SK-MEL-5 (cell line): ENCODE measurements around the gene ZNF620. TPM values are rescaled to one million over a fixed set of nuclear protein-coding genes. Genes with fewer than 3 reads are reported as not detected.
"Not testable (repeated sequence)": the region's sequence is repeated elsewhere in the genome, so short reads cannot be mapped to it uniquely, and the experiment has no call there.

Experiments
- DNase-seq: peaks from one replicate; pipeline ENCODE4 v3.0.0-alpha.2; 2016; ENCODE audit warnings: low read depth, low spot score
- in situ Hi-C: cut with HindIII; loops from 2 replicates; pipeline ENCODE4 v1.10.0; 2016; ENCODE audit warnings: low sequenced_read_pairs, high pct_unique_total_duplicates, low pct_unique_long_range_greater_than_20kb
- small RNA-seq, 2 experiments: library from RNA; depleted of rRNA; stranded (forward); fragments of <200 nt; gene quantifications; one replicate each; pipeline ENCODE3, GENCODE V24; 2014
- total RNA-seq: library from RNA; depleted of rRNA; stranded (reverse); fragments of >200 nt; shearing (Covaris generic); gene quantifications from 2 replicates; pipeline ENCODE4 v1.2.3, GENCODE V29; 2014; rRNA removed

ZNF620 gene
- total RNA-seq, 1 experiment from 2014 or later: 2.3 TPM

DNA sequence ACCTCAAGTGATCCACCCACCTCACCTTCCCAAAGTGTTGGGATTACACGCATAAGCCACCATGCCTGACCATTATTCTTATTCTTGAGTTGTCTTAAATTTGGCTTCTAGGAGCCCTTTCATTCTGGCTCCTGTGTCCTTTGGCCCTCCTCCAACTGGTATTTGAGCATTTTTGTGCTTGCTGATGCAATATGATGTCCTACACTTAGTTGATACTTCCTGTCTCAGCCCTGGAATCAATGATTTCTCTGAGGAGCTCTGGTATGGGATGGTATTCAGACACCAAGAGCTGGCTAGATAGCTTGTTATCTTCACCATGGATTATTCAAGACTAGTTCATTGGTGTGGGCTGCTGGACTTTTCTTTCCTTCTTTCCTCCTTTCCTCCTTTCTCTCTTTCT, 44.3 kb downstream of the ZNF620 start:
- in situ Hi-C loops: no loop called here
- DNase-seq: no peak

GRCh38 chr3:40557575-40558161, 51.8 kb downstream of the ZNF620 start:
- no peak for DNase-seq
- in situ Hi-C loops: no loop called here

DNA sequence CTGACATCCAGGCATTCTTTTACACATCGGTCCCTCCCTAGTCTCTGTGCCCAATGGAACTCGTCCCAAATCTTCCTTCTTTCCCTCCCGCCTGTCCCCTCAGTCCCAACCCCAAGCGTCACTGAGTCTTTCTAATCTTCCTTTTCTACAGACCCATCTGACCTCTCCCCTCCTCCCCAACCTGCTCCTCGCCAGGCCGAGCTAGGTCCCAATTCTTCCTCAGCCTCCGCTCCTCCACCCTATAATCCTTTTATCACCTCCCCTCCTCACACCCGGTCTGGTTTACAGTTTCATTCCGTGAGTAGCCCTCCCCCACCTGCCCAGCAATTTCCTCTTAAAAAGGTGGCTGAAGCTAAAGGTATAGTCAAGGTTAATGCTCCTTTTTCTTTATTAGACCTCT, 56.6 kb downstream of the ZNF620 start:
- DNase-seq, in situ Hi-C loops: not testable (repeated sequence)

GRCh38 chr3:40565629-40566028, 59.8 kb downstream of the ZNF620 start:
- DNase-seq, in situ Hi-C loops: not testable (repeated sequence)

GRCh38 chr3:40566694-40567093, 60.9 kb downstream of the ZNF620 start:
- in situ Hi-C loops: no loop called here

More at GRCh38 chr3:40566694-40567093, 60.9 kb downstream of the ZNF620 start:
- no peak for DNase-seq

Small RNAs within 50 kb of the gene (small RNA-seq; reads per million reads assigned to genes)
- 1.4 to 21.2 reads per million in 2 experiments for gene RNU5B-2P

Other genes with a start within 250 kb of the ZNF620 start
- 21.9 and 24.6 TPM in 2 replicates for gene EIF1B, start 196.3 kb upstream of the ZNF620 start, total RNA-seq
- not detected in 2 replicates for gene ENTPD3, start 118.9 kb upstream of the ZNF620 start, total RNA-seq
- gene RPL14, start 48.7 kb upstream of the ZNF620 start, total RNA-seq: 891 and 898 TPM in 2 replicates
- 2.6 and 2.7 TPM in 2 replicates for gene ZNF619, start 28.9 kb upstream of the ZNF620 start, total RNA-seq
- gene ZNF621, start 18.9 kb downstream of the ZNF620 start, total RNA-seq: 6.8 and 8.3 TPM in 2 replicates